ENCODE results near the gene RMC1. TPM values are rescaled to one million over a fixed set of nuclear protein-coding genes. Genes with fewer than 3 reads are reported as not detected.
A peak's percentile ranks its signal among the peaks of the same experiment; 100 is the strongest.
"Not testable (repeated sequence)": the region's sequence is repeated elsewhere in the genome, so short reads cannot be mapped to it uniquely, and the experiment has no call there.

Gene RMC1
- total RNA-seq, 4 donors from 2014 or later: 24.9 to 41.0 (median 31.0) TPM

DNA sequence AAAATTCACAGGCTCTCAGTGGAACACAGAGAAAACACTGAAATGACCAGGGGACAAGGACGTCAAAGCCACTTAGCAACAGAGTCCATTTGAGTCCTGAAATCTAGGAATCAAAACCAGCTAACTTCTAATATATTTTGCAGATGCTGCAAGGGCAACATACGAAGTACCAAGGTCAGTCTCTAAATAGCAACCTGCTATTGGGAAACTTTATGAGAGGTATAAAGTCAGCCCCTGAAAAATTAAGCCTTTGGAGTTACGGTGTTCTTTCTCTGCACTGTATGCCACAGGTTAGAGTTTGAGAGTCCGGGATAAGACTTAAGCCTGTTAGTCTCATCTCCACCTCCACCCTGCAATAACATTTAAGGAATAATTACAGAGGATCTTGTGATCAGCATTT is 69.7 kb downstream of the RMC1 start:
- peaks cover 0 to 75% (median 53%) of the 10 kb centered on the region in 4 donors for H3K36me3 ChIP-seq
- WGBS: 86% methylated on average over 4 of the region's 4 CpGs
- H3K4me1 ChIP-seq: peaks cover 18 to 27% (median 21%) of the 10 kb centered on the region in 4 donors
- TF ChIP-seq POLR2AphosphoS5 (IDR thresholded peaks at IDR 0.05): no peak
- no peak for TF ChIP-seq EP300 (IDR thresholded peaks at IDR 0.05)
- TF ChIP-seq, protein P1, sequence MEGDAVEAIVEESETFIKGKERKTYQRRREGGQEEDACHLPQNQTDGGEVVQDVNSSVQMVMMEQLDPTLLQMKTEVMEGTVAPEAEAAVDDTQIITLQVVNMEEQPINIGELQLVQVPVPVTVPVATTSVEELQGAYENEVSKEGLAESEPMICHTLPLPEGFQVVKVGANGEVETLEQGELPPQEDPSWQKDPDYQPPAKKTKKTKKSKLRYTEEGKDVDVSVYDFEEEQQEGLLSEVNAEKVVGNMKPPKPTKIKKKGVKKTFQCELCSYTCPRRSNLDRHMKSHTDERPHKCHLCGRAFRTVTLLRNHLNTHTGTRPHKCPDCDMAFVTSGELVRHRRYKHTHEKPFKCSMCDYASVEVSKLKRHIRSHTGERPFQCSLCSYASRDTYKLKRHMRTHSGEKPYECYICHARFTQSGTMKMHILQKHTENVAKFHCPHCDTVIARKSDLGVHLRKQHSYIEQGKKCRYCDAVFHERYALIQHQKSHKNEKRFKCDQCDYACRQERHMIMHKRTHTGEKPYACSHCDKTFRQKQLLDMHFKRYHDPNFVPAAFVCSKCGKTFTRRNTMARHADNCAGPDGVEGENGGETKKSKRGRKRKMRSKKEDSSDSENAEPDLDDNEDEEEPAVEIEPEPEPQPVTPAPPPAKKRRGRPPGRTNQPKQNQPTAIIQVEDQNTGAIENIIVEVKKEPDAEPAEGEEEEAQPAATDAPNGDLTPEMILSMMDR (IDR thresholded peaks at IDR 0.05): no peak
- intact Hi-C loops (cut with DNase I): no loop called here
- DNase-seq (ENCODE audit: extremely low spot score): no peak
- no peaks in the 10 kb centered on the region for H3K9me3 ChIP-seq
- no peaks in the 10 kb centered on the region for H3K27me3 ChIP-seq
- H3K4me3 ChIP-seq: no peak overlapping the region
- H3K27ac ChIP-seq (replicated peaks in 1 of 4): no peak overlapping the region

GRCh38 chr18:23573626-23574431 is 70.5 kb downstream of the RMC1 start:
- H3K36me3 ChIP-seq: peaks cover 0 to 67% (median 45%) of the 10 kb centered on the region in 4 donors
- H3K27me3 ChIP-seq: no peaks in the 10 kb centered on the region
- no peaks in the 10 kb centered on the region for H3K9me3 ChIP-seq
- intact Hi-C loops (cut with DNase I): no loop called here
- H3K27ac ChIP-seq (replicated peaks in 1 of 4): peak overlapping the region in 3 of 4 donors; percentile 1 to 31 (median 23)
- 47% methylated on average over 6 of the region's 6 CpGs for WGBS
- no peak for DNase-seq (ENCODE audit: extremely low spot score)
- TF ChIP-seq EP300 (IDR thresholded peaks at IDR 0.05): no peak
- TF ChIP-seq POLR2A (IDR thresholded peaks at IDR 0.05; ENCODE audit: low read depth): no peak
- TF ChIP-seq POLR2AphosphoS5 (IDR thresholded peaks at IDR 0.05): no peak
- TF ChIP-seq, protein P1 (IDR thresholded peaks at IDR 0.05): no peak
- H3K4me3 ChIP-seq: no peak overlapping the region
- H3K4me1 ChIP-seq: peaks cover 18 to 35% (median 27%) of the 10 kb centered on the region in 4 donors

DNA sequence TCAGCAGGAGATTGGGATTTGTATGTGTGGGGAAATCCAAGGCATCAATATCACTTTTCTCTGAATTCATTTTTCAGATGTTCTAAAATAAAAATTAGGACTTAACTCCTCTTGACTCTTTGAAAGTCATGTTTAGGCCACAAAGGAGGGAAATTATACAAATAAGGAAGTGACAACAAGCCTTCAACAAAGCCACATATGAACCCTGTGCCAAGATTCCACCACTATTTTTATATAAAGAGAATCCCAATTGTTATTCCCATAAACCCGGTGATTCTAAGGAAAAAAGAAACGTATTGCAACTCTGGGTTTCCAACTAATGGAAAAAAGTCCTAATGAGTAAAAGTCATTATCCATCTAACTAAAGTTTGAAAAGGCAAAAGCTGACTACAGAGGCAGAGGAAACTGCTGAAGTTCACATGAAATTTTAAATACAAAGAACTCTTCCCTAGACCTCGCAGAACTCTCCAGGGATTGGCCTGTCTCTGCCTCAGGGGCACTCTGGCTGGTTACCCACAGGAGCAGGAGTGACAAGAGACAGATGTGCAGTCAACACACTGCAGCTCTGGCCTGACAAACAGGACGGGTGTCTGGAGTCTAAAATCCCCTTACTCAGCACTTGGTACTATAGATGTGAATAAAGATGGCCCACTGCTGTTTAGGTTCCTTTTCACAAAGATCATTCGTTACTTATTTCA is 71.4 kb downstream of the RMC1 start:
- intact Hi-C loops (cut with DNase I): no loop called here
- no peaks in the 10 kb centered on the region for H3K9me3 ChIP-seq
- H3K27me3 ChIP-seq: no peaks in the 10 kb centered on the region
- peaks cover 0 to 57% (median 36%) of the 10 kb centered on the region in 4 donors for H3K36me3 ChIP-seq
- WGBS: 58% methylated on average over 5 of the region's 5 CpGs
- no peak for DNase-seq (ENCODE audit: extremely low spot score)
- H3K27ac ChIP-seq (replicated peaks in 1 of 4): peak overlapping the region in 3 of 4 donors; percentile 1 to 31 (median 23)
- H3K4me3 ChIP-seq: no peak overlapping the region
- peaks cover 23 to 44% (median 35%) of the 10 kb centered on the region in 4 donors for H3K4me1 ChIP-seq
- TF ChIP-seq POLR2A (IDR thresholded peaks at IDR 0.05; ENCODE audit: low read depth): no peak
- TF ChIP-seq EP300 (IDR thresholded peaks at IDR 0.05): no peak
- TF ChIP-seq, protein P1 (IDR thresholded peaks at IDR 0.05): no peak
- no peak for TF ChIP-seq POLR2AphosphoS5 (IDR thresholded peaks at IDR 0.05)

- Histone ChIP-seq H3K27ac (replicated peaks in 1 of 4) (no peak overlapping the region), H3K4me1 (peaks cover 23 to 49% (median 40%) of the 10 kb centered on the region in 4 donors), H3K9me3 (no peaks in the 10 kb centered on the region), H3K4me3 (no peak overlapping the region), H3K27me3 (no peaks in the 10 kb centered on the region), H3K36me3 (peaks cover 0 to 52% (median 31%) of the 10 kb centered on the region in 4 donors)
- WGBS: 98% methylated on average over 7 of the region's 7 CpGs
- no peak for DNase-seq (ENCODE audit: extremely low spot score)
- intact Hi-C loops (cut with DNase I): no loop called here
- no peak for TF ChIP-seq POLR2A (IDR thresholded peaks at IDR 0.05; ENCODE audit: low read depth)
- TF ChIP-seq EP300 (IDR thresholded peaks at IDR 0.05): no peak
- TF ChIP-seq, protein P1 (IDR thresholded peaks at IDR 0.05): no peak
- no peak for TF ChIP-seq POLR2AphosphoS5 (IDR thresholded peaks at IDR 0.05)
These were observed 72.0 kb downstream of the RMC1 start for GRCh38 chr18:23575309-23575651.

GRCh38 chr18:23577521-23577920 is 74.2 kb downstream of the RMC1 start:
- intact Hi-C loops (cut with DNase I): not testable (repeated sequence)
- peaks cover 22 to 72% (median 56%) of the 10 kb centered on the region in 4 donors for H3K4me1 ChIP-seq

More at GRCh38 chr18:23577521-23577920, 74.2 kb downstream of the RMC1 start:
- not testable (repeated sequence) for DNase-seq (ENCODE audit: extremely low spot score); H3K27ac ChIP-seq (replicated peaks in 1 of 4); H3K9me3 ChIP-seq; H3K27me3 ChIP-seq; H3K4me3 ChIP-seq
- H3K36me3 ChIP-seq: peaks cover 0 to 30% (median 14%) of the 10 kb centered on the region in 4 donors
- WGBS: 96% methylated on average over 9 of the region's 24 CpGs
